ENCODE results near the gene CPZ. TPM values are rescaled to one million over a fixed set of nuclear protein-coding genes. Genes with fewer than 3 reads are reported as not detected.

The CPZ gene
- total RNA-seq, 4 donors from 2014 or later = 2.3 to 7.5 (median 3.2) TPM; not detected in 1

GRCh38 chr4:8545439-8545765 is 47.2 kb upstream of the CPZ start:
- no peak for TF ChIP-seq CTCF (IDR thresholded peaks at IDR 0.05)
- TF ChIP-seq EP300 (IDR thresholded peaks at IDR 0.05) = no peak
- TF ChIP-seq POLR2AphosphoS5 (IDR thresholded peaks at IDR 0.05) = no peak
- TF ChIP-seq POLR2A (IDR thresholded peaks at IDR 0.05) = no peak
- no peaks in the 10 kb centered on the region for H3K9me3 ChIP-seq
- H3K4me1 ChIP-seq = no peaks in the 10 kb centered on the region
- no peaks in the 10 kb centered on the region for H3K36me3 ChIP-seq
- peaks cover 18% of the 10 kb centered on the region for H3K27me3 ChIP-seq
- 58 to 74% methylated on average over 5 to 9 of the region's 9 CpGs for WGBS, 2 donors (ENCODE audit: low coverage in 1 of 2)
- no peak overlapping the region for H3K4me3 ChIP-seq
- no peak for ATAC-seq
- H3K27ac ChIP-seq = no peak overlapping the region

- ATAC-seq = no peak
- Histone ChIP-seq H3K27ac (no peak overlapping the region), H3K27me3 (peaks cover 18% of the 10 kb centered on the region), H3K4me1 (no peaks in the 10 kb centered on the region), H3K4me3 (no peak overlapping the region), H3K36me3 (no peaks in the 10 kb centered on the region), H3K9me3 (no peaks in the 10 kb centered on the region)
- 48% methylated on average over 2 of the region's 8 CpGs; no CpG with 5 or more reads in 1 of the 2 donors for WGBS, 2 donors (ENCODE audit: low coverage in 1 of 2)
- TF ChIP-seq POLR2A (IDR thresholded peaks at IDR 0.05) (no peak), POLR2AphosphoS5 (IDR thresholded peaks at IDR 0.05) (no peak), CTCF (IDR thresholded peaks at IDR 0.05) (no peak), EP300 (IDR thresholded peaks at IDR 0.05) (no peak)
These were observed 45.8 kb upstream of the CPZ start for GRCh38 chr4:8546766-8547107.

GRCh38 chr4:8547108-8547911 is 45.3 kb upstream of the CPZ start:
- ATAC-seq = no peak
- peaks cover 18% of the 10 kb centered on the region for H3K27me3 ChIP-seq
- no peak overlapping the region for H3K27ac ChIP-seq
- H3K4me1 ChIP-seq = no peaks in the 10 kb centered on the region
- TF ChIP-seq CTCF (IDR thresholded peaks at IDR 0.05) (peak in 2 of 4 experiments; percentile 23 to 33), POLR2AphosphoS5 (IDR thresholded peaks at IDR 0.05) (no peak)
- H3K9me3 ChIP-seq = no peaks in the 10 kb centered on the region
- no peaks in the 10 kb centered on the region for H3K36me3 ChIP-seq
- 43 to 49% methylated on average over 7 to 11 of the region's 16 CpGs for WGBS, 2 donors (ENCODE audit: low coverage in 1 of 2)
- H3K4me3 ChIP-seq = no peak overlapping the region

GRCh38 chr4:8547912-8548730 is 44.4 kb upstream of the CPZ start:
- peaks cover 18% of the 10 kb centered on the region for H3K27me3 ChIP-seq
- no peaks in the 10 kb centered on the region for H3K9me3 ChIP-seq
- no peak for TF ChIP-seq EP300 (IDR thresholded peaks at IDR 0.05)
- no peak for TF ChIP-seq CTCF (IDR thresholded peaks at IDR 0.05)
- TF ChIP-seq POLR2AphosphoS5 (IDR thresholded peaks at IDR 0.05) = no peak
- TF ChIP-seq POLR2A (IDR thresholded peaks at IDR 0.05) = no peak
- H3K4me3 ChIP-seq = no peak overlapping the region
- ATAC-seq = no peak
- no peaks in the 10 kb centered on the region for H3K4me1 ChIP-seq
- 75 to 80% methylated on average over 2 to 4 of the region's 16 CpGs for WGBS, 2 donors (ENCODE audit: low coverage in 1 of 2)
- H3K27ac ChIP-seq = no peak overlapping the region
- no peaks in the 10 kb centered on the region for H3K36me3 ChIP-seq

All from gastroesophageal sphincter (tissue), 4 donors.